Epidermal melanocyte (primary cell): ENCODE measurements around the gene SGMS1.
"Not testable (repeated sequence)": the region's sequence is repeated elsewhere in the genome, so short reads cannot be mapped to it uniquely, and the experiment has no call there.

Experiments used
- DNase-seq: peaks from one replicate; pipeline ENCODE4 v3.0.0; 2011; ENCODE audit warnings: low spot score; ENCODE audit not compliant: insufficient read length

SGMS1 gene

DNA sequence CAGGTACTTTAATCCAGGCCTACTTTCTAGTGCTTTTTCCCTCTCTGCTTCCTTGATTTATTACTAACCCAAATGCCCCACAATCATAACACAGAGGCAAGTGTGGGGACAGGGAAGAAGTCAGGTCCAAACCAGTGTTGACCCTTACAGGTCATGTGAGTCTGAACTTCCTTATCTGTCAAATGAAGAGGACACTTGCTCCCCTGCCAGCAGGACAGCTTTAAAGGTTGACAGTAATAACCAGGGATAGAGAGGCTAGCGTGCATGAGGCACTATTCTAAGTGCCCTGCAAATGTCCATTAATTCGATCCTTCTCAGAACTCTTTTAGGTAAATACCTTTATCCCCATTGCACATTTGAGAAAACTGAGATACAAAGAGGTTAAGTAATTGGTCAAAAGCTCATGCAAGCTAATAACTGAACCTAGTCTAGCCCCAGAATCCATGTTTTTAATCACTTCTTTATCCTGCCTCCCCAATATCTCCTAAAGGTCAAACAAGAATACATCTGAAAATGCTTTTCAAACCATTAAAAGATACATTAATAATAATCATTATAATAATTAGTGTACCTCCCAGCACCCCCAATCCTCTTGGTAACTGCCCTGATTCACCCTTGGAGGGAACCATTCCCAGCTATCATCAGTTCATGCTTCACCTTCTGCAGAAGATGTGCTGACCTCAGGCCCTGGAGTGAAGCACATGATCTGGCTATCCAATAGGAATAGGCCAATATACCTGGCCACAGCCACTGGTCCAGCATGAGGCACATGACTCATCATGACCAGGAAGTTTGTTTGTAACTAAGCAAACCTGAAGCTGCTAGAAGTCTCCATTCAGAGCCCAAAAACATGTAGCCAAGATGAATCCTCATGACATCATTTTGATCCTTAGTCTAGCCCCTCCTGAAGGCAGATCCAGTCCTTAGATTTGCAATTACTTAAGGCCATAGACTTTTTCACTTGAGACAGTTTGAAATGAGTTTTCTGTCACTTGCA lies 40.7 kb downstream of the SGMS1 start:
- DNase-seq, result no peak

DNA sequence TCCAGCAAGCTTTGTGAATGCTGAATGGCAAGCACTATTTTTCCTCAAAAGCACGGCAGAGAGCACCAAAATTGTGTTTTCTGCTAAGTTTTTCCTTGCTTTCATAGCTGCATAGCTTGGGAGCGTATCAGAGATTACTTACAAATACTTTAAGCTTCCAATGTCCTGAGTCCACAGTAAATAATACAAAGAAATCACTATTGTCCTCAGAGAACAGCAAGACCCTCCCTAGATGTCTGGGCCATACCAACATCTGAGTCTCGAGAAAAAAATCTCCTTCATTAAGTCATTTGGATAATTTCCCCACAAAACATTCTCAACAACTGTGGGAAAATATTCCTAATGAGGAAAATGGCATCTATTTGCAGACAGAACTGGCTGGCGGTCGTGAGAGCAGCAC lies 41.7 kb downstream of the SGMS1 start:
- no peak for DNase-seq

DNA sequence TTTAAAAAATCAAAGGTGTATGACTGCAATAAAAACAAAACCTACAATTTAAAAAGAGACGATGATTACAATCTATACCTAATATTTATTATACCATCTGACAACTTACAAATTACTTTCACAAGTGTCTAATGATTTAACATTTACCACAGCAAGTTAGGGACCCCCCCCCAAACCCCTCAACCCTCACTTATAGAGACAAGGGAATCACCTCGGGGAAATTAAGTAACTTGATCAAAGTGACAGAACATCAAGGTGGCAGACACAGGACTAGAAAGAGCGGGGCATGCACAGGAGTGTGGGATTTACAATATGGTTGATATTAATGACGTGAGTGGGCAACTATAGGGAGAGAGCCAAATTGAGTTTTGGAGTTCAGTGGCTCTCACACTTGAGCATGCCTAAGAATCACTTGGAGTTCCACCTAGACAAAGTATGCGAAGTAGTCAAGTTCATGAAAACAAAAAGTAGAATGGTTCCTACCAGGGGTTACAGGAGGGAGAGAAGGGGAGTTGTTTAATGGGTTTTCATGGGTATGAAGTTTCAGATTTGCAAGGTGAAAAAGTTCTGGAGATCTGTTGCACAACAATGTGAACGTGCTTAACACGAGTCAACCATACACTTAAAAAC lies 43.4 kb downstream of the SGMS1 start:
- no peak for DNase-seq

DNA sequence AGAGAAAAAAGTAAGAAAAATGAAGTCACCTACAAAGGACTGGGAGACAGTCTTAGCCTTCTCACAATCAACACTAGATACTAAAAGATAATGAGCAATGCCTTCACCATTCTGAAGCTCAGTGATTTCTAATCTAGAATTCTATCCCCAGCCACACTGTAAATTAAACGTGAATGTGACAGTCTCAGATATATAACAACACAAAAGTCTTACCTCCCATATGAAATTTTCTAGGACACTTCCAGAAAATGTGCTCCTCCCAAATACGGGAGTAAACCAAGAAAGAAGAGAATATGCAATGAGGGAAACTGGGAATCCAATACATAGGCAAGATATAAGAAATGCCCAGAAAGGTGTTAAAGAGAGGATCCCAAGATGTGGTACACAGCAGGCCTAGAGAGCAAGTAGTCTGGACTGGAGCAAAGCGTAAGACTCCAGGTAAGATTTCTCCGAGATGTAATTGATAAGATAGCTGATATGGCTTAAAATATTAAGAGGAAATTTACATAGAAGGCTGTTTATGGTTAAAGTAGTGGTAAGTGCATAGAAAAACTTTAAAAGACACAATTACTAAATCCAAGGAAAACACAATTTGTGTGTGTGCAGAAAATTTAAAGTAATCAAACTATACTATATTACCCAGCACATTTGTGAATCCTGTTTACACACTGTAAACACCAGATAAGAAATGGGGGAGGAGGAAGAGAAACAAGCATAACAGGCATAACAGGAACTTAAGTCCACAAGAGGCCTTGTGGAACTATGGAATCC lies 44.1 kb downstream of the SGMS1 start:
- no peak for DNase-seq

DNA sequence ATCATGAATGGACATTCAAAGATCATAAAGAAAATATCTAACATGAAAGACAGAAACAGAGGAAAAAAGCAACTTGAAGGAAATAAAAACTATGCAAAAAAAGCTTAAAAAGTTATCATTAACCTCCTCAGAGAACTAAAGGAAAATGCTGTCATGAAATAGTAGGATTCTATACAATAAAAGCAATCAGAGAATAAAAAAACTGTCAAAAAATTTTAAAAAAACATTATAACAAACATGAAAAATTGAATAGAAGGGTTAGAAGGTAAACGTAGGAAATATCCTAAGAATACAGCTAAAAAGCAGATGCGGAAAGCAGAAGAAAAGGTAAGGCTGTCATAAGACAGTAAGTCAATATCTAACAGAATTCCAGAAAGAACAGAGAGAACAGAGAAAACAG lies 44.8 kb downstream of the SGMS1 start:
- DNase-seq, result no peak

DNA sequence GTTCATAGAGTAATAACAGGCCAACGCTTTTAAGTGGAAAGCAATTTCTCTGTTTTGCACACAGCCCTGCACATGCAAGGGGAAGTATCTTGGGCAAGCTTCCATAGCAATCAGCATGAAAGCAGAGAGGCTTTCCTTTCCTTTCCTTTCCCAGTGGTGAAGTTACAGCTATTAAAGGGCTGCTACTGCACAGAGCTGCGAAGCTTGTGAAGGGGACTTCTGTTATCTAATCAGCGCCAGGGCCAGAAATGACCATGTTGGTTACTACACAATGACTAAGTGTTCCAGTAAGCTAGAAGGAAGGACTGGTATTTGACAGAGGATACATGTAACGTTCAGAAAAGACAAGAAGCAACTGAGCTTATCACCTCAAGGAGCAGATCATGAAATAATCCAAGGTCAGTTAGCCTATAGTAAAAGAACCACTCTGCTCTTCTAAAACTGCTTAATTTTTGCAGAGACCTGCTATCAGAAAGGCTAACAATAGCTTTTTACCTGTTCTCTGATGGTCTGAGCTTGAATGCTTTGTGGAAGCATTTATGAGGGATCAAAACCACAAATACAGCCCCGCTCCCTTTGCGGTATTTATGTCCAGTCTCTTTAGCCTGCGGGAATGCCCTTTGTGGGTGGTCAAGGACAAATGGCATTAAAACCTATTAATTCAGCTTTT lies 45.9 kb downstream of the SGMS1 start:
- DNase-seq, result no peak

DNA sequence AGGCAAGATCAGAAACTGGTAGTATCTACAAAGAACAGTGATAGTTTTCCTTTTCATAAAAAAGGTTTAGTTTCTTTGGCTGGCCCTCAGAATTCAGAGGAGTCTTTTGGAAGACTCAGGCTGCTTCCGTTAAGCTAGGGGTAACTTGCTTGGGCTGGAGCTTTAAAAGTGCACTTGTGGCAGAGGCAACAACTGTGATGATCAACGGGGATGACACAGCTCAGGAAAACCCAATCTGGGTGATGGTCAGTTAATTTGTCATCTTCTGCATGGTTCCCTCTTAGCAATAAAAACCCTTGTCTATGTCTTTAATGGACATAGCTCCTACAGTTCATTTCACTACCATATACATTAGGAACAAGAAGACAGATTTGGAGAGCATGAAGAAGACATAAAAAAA lies 46.7 kb downstream of the SGMS1 start:
- DNase-seq, result no peak

DNA sequence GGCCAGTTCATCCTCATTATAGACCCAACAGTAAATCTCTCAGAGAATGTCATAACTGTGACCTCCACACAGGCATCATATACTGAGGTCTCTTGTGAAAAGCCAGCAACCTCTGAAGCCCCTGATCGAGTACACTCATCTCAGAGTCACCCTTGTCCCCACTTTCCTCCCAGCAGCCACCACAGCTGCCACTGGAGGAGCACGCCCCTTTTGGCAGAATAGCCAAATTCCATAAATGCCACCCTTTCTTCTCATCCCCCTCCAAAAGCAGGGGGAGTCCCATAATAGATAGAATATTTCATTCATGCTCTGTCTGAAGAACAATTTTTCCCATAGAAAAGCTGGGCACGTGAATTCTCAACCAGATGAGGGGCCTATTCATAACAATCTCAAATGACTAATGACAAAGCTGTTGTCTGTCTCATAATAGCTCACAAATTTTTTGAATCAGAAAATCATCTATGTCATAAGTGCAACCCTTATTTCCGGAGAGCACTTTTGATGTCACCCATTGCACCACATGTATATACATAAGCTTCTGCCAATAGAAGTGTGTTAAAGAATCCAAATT lies 47.4 kb downstream of the SGMS1 start:
- no peak for DNase-seq

DNA sequence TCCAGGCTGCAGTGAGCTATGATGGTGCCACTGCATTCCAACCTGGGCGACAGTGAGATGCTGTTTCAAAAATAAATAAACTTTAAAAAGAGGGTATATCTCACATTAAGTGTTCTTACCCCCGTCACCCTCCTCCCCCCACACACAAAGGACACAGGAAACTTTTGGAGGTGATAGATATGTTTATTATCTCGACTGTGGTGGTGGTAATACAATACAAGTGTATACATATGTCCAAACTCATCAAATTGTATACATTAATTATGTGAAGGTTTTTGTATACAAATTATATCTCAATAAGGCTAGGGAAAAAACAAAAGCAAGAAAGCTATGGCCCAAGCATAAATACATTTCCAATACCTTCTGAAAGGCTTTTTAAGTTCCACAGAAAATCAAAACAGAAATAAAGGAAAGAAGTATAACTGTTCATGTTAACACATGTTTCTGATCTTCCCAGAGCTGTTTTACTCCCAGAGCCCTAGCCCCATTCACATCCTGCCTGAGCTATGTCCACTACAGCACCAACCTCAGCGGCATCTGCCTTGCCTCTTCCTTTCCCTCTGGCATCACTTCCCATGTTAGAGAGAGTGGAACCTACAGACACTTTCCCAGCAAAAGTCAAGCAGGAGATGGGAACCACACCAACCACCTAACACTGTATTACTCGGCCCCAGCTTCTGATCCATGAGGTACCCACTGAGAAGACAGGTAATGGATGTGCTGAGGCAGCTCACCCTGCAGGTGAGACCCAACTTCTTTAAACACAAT lies 48.1 kb downstream of the SGMS1 start:
- DNase-seq, result no peak

DNA sequence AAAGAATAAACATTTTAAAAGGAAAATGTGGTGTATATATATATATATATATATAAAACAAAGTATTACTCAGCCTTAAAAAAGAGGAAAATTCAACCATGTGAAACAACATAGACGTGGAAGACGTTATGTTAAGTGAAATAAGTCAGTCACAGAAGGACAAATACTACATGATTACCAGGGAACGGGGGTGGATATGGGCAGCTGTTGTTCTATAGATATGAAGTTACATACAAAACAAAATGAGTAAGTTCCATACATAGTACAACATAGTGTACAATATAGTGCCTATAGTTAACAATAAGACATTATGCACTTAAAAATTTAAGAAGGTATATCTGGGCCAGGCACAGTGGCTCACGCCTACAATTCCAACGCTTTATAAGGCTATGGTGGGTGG lies 48.8 kb downstream of the SGMS1 start:
- no peak for DNase-seq

DNA sequence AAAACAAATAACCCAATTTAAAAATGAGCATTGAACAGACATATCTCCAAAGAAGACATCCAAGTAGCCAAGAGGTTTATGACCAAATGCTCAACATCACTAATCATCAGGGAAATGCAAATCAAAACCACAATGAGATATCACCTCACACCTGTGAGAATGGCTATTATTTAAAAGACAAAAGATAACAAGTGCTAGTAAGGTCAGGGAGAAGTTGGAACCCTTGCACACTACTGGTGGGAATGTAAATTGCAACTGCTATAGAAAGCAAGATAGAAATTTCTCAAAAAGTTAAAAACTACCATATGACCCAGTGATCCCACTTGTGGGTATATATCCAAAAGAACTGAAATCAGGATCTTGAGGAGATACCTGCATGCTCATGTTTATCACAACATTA lies 49.5 kb downstream of the SGMS1 start:
- no peak for DNase-seq

DNA sequence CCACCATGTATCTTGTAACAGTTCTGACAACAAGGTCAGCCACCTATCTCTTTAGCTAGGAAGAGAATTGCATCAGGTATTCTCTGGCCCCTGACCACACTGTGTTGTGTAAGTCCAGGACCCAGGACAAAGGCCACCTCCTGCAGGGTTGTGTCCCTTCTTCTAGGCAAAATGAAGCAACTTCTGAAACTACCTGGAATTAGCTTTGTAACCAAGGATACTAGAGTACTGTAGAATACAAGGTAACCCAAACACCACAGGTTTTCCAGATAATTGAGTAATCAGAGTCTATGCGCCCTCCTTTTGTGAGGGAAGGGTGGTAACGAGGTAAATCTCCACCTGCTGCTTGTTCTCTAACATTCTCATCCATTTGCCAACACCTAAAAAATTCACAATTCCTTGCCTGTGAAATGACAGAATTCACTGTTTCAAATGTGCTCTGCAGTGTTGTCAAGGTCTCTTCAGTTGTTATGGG lies 51.7 kb downstream of the SGMS1 start:
- DNase-seq, result no peak

DNA sequence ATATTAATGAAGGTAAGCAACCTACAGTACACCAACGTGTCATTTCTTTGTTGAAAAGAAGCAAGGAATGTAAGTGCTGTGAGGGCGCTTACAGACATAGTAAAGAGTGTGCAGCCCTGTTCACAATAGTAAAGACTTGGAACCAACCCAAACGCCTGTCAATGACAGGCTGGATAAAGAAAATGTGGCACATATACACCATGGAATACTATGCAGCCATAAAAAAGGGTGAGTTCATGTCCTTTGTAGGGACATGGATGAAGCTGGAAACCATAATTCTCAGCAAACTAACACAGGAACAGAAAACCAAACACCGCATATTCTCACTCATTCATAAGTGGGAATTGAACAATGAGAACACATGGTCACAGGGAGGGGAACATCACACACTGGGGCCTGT lies 55.0 kb downstream of the SGMS1 start:
- not testable (repeated sequence) for DNase-seq

DNA sequence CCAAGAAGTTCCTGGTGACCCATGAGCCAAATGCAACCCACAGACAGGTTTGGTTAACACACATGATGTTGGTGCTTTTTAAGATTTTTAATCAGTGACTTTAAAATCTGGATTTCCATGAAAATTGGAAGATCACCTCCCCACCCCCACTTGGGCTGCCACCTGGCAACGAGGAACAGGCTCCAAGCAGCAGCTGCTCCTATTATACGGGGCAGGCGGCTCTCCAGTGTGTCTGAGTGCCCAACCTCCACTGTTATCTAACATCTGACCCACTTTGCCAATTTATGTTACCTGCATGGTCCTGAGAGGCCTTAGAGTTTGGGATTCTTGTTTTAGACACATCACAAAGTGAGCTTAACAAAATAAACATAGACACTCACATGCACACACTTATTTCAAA lies 56.4 kb downstream of the SGMS1 start:
- no peak for DNase-seq

DNA sequence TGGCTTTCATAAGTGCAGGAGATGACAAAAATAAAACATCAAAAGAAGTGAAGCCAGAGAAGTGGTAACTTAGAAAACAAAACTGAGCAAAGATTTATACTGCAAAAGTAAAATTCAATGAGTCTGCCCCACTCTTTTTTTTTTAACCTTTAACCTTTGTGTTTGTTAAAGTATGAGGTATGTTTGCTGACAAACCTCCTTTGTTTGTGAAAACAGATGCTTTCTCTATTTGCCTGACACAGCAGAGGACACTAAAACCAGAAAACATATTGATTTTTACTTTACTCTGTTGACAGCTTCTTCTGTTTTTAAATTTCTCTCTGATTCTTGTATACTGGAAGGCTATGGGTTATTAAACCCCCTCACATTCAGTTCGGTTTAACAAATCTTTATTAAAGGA lies 57.6 kb downstream of the SGMS1 start:
- no peak for DNase-seq

DNA sequence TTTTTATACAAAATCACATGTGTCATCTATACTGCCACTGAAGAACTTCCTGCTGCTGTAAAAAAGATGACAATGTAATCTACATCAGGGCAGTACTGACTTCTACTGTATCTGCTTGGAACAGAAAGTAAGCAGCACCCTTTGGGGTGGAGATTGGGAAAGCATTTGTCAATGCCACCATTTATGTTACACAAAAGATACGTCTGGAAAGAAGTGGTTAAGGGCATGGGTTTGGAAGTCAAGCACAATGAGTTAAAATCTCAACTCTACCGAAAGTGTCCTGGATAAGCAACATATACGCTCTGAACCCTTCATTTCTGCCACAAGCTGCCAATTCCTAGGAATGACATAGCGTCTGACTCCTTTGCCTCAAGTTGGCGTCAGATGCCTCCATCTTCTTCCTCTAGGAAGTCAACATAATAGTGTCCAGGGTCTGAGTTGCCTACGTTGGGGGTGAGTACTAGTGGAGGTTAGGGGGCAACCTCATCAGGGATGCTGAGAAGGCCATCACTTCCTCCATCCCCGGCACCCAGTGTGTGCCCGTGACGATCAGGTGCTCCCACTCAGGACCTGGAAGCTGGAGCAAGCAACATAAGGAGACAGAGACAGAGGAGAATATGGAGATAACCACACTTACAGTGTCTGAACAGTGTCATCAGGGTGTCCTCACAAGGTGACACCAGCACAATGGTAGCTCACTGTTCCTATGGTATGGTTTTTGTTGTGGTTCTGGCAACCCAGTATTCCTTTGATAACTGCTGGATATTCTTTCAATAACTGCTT lies 58.3 kb downstream of the SGMS1 start:
- DNase-seq, result no peak

DNA sequence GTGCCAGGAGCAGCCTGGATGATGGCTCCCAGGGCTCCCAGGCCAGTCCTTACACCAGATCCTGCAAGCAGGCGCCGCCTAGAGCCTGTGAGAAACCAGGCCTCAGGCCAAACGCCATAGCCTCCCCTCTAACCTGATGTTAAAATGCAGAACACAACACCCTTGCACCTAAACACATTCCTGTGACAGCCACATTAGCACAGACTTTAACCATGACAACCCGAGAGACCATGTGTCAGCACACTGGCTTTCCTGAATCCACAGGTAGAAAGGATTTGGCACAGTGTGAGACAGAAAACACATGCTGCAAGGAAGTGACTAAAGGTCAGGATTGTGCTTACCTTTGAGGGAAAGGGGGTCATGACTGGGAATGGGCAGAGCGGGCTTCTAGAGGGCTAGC lies 59.9 kb downstream of the SGMS1 start:
- DNase-seq, result no peak

DNA sequence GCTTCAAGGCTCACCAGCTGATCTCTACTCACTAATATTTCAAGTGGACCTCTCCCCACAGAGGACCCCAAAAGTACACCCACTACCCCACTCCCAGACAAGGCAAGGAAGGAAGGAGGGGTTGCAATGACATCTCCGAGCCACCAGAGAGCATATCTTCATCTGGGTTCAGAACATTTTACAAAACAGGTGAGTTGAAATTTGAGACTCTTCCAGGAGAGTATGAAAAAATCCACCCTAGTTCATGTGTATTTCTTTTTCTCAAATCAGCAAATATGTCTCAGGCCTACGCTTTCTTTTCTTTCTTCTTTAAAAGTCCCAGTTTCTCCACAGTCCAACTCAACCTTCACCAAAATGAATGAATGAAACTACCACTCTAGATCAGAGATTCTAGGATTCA lies 61.9 kb downstream of the SGMS1 start:
- DNase-seq, result no peak

DNA sequence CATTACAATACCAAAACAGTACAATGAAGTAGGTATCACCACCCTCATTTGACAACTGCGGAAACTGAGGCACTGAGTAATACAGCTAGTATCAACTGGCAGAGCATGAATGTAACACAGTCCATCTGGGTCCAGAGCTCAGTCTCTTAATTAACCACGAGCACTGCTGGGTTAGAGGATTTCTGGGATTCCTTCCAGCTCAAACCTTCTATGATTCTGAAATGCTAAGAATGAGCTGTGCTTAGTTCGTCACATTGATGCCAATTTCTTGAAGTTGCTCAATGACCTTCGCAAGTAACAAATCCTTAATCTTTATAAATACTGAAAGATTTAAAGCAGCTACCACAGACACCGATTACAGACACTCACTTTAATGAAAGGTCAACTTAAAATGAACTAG lies 62.5 kb downstream of the SGMS1 start:
- DNase-seq, result peak; percentile 30

DNA sequence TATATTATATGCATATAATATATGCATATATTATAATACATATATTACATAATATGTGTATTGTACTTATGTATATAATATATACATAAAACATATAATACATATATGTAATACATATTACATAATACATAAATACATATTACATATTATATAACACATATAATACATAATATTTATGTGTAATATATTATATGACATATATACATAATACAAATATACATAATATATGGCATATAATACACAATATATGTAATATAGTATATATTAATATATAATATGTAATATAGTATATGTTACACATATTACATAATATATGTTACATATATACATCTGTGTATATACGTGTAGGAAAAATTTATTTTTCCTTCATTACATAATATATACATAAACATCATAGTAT lies 63.4 kb downstream of the SGMS1 start:
- DNase-seq, result no peak
